HG02970 (cell line): ENCODE data around the gene HS6ST1.

Experiments used
- ATAC-seq: cut with Tn5 transposase; IDR thresholded peaks from one replicate; pipeline ENCODE4 v1.9.1; 2021; ENCODE audit warnings: mild to moderate bottlenecking, moderate library complexity, moderate number of reproducible peaks; ENCODE audit not compliant: unreplicated experiment, low FRiP score

HS6ST1 gene, protein sequence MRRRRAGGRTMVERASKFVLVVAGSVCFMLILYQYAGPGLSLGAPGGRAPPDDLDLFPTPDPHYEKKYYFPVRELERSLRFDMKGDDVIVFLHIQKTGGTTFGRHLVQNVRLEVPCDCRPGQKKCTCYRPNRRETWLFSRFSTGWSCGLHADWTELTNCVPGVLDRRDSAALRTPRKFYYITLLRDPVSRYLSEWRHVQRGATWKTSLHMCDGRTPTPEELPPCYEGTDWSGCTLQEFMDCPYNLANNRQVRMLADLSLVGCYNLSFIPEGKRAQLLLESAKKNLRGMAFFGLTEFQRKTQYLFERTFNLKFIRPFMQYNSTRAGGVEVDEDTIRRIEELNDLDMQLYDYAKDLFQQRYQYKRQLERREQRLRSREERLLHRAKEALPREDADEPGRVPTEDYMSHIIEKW

DNA sequence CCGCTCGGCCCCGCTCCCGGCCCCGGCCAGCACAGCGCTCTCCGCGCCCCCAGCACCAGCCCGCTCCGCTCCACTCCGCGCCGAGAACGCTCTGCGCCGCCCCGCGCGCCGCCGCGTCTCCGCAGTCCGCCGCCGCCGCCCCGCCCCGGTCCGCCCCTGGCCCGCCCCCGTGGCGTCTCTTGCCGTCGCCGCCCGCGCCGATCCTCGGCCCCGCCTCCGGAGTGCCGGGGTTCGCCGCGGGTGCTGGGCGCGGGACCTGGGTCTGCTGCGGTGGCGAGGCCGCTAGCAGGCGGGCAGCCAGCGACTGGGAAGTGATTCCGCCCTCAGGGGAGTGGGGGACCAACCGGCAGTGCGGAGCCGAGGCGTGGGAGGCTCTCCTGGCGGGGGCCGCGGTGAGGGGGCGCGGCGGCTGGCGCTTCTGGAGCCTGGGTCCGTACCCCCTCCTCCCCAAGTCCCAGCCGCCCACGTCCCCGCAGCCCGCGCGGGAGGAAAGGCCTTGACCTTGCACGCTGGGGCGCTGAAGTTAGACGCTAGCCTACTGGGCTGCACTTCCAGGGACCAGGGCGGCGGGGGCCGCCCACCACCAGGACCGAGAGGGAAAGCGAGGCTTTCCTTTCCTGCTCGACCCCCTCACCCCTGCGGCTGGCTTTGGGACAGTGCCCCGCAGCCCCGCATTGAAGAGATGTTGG, at the start of gene HS6ST1:
TSS of gene HS6ST1 (minus strand) at position 93 of the 689 bp plus-strand sequence. CDS start 305 bp downstream, outside the sequence.
- ATAC-seq, result peak; percentile 62

DNA sequence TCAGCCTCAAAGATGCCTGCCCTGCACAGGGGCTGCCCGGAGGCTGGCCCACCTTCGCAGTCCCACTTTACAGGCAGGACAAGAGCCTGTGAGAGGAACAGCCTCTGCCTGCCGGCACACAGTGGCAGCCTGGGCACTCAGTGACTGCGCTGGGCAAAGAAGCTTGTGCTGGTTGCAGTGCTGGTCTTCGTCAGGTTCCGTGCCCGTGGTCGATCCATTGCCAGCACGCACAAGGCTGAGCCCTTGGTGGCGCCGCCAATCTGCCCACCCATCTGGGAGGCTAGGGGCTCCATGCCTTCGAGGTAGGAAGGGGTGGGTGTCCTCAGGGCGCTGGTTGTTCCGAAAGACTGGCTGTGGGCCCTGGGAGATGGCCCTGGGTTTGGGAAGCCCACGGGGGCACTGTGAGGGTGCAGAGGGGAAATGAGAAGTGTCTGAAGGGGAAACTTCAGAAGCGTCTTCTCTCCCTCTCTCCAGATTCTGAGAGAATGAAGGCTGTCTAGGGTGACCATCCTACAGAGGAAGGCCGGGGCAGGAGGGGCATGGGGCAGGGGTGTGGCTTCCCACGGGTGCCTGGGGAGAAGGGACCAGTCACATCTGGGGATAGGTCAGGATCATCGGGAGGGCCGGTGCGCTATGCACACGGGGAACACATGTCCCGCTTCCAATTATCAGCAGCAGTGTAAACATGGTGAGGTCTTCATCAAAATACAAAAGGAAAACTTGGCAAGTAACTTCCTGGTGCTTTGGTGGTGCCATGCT, 49.1 kb upstream of the HS6ST1 start:
- ATAC-seq, result no peak

DNA sequence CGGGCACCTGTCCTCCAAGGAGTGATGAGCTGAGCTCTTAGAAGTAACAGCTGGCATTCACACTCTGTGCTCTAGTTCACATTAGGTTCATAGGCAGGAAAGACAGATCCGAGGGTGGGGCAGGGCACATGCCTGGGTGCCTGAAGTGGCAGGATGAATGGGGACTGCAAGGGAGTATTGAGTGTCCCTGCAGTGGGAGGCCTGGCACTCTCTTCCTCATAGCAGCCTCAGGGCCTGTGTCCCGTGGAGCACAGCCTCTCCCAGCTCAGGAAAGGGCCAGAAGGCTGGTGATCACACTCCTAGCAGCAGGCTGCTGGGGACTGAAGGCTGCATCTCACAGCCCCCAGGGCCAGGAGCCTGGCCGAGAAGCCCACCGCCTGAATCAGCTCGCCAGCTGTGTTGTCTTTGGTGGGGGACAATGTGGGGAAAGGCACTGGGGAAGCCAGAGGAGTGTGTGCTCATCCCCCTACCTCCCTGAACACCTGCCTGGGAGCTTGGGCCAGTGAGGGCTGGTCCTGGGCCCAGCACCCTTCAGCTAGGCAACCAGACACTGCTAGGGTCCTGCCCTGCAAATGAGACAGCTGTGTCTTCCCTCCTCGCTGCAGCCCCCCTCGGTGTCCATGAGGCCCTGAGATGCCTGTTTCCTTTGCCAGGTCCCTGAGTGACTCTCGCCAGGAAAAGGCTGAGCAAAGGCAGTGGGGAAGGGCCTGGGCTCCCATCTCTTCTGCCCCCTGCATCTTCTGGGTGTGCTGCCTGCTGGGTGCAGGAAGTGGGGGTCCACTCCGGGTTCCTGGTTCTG, 48.2 kb upstream of the HS6ST1 start:
- ATAC-seq, result no peak

DNA sequence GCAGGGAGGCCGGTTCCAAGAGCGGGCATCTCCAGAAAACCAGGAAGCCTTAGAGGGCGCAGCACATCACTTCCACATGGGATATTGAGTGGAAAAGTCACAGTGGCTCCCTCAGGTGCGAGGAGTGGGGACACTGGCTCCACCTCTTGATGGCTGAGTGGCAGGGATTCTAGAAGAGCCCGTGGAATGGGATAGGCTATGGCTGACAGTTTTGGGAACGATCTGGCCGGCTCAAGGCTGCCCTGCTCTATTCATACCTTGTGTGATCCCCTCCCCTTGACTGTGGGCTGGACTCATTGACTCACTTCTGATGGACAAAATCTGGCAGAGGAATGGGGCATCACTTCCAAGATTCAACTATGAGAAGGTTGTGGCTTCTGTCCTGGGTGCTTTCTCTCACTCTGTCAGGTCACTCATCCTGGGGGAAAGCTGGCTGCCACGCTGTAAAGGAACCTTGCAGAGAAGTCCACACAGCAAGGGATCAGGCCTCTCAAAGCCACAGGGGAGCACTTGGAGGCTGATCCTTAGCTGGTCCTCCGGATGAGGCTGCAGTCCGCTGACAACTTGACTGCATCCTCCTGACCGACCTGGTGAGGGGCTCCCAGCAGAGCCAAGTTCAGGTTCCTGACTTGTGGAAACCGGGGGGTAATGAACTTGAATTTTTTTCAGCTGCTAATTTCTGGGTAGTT, 46.7 kb upstream of the HS6ST1 start:
- no peak for ATAC-seq

DNA sequence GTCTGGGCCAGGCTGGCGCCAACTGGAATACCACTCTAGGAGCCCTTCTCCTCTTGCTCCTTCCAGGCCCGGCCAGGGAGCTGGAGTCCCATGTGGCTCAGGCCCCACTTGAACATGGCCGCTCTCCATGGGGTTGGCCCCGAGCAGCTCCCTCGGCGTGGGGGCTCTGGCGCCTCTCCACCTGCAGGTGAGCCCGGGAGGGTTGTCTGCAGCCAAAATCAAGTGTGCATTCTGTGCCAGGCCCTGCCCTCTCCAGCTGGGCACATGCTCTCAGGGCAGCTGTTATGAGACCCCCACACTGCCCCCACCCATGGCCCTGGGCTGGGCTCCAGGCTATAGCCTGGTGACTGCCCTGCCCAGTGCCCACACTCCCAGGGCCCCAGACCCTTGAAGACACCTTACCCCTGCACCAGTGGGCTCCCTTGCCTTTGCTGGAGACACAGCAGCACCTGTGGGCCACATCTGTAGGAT, 45.8 kb upstream of the HS6ST1 start:
- ATAC-seq, result no peak

DNA sequence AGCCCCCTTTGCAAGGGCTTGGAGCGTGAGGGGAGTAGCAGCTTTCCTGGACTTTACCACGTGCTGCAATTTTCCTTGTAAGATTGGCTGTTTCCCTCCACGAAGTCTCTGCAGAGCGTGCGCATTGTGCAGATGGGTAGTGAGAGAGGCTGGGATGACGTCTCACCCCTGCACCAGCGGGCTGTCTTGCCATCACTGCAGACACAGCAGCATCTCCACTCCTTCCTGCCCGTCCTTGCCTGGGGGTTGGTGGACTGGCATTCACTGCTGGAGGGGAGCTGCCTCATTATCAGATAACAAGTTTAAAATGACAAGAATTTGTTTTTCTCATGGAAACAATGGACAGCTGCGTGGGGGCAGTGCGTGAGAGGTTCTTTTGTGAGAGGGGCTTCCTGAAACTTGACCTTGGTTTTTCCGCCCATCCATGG, 45.3 kb upstream of the HS6ST1 start:
- no peak for ATAC-seq

DNA sequence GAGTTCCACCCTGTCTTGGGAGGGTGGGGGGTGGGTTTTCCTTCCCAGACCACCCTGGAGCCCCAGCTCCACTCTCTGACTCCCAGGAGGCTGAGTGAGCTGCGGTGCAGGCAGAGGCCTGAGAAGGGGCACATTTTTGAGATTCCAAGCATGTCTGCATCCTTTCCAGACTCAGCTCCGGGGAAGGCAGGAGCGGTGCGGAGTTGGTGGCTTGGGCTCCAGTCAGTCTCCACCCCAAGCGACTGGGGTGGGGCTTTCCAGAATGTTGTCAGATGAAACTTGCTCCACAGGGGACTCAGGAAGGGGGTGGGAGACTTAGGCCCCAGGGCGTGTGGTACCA, 44.2 kb upstream of the HS6ST1 start:
- no peak for ATAC-seq

DNA sequence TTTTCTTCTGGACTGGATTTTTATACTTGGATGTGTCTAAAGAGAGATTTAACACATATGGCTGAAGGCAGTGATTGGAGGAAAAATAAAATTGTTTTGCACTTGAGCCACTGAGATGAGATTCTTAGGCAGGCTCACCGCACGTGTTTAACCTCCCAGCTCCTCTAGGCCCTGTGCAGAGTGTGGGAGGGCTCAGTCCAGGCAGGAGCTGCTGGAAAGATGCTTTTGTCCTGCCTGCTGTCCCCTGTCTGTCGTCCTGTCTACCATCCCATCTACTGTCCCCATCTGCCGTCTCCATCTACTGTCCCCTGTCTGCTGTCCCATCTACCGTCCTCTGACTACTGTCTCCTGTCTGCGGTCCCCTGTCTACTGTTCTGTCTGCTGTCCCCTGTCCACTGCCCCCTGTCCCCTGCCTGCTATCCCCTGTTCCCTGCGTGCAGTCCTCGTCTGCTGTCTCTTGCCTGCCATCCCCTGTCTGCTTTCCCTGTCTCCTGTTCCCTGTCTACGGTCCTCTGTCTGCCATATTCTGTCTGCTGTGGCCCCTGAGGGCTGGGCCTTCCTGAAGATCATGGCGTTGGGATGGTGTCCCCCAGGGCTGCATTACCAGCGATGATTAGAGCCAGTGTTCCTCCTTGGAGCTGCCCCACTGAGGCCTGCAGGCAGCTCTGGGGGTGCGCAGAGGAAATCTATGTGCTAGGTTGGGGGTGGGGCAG, 43.7 kb upstream of the HS6ST1 start:
- no peak for ATAC-seq

DNA sequence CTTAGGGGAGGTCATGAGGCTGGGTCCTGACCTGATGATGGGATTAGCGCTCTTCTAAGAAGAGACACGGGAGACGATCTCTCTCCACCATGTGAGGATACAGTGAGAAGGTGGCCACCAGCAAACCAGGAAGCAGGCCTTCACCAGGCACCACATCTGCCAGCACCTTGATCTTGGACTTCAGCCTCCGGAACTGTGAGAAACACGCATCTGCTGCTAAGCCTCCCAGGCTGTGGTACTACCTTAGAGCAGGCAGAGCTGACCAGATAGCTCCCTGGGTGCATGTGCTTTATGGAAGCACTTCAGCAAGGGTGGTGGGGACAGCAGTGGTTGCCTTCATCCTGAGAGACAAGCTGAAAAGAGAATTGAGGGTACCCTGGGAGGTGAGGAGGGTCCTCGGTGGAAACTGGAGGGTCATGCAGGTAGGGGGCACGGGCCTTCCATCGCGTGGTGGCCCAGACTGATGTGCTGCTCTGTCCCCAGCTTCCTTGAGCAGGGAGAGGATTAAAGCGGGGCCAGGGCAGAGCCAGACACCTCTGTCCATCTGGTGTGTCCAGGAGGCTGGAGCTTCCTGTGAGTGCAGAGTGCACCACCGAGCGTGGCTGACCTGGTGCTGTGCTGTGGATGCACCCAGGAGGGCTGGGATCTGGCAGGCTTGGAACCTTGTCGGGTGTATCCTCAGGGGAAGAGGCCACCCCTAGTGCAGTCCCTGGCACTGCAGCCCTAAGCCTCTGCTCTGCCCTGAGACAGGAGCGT, 42.9 kb upstream of the HS6ST1 start:
- no peak for ATAC-seq

DNA sequence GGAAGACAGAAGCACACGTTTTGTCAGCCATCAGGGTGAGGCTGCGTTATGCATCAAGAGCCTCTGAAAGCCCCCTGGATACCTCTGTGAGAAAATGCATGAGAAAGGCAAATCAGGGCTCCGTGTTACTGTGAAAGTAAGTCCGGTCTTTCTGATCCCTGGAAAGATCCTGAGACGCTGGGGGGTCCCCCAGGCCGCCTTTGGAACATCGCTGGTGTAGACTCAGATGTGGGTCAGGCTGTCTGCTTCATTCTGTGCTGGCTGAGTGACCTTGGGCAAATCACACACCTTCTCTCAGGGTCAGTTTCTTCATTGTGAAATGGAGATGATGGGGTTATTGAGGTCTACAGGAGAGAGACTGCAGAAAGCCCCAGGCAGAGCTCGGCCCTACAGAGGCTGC, 42.0 kb upstream of the HS6ST1 start:
- no peak for ATAC-seq

DNA sequence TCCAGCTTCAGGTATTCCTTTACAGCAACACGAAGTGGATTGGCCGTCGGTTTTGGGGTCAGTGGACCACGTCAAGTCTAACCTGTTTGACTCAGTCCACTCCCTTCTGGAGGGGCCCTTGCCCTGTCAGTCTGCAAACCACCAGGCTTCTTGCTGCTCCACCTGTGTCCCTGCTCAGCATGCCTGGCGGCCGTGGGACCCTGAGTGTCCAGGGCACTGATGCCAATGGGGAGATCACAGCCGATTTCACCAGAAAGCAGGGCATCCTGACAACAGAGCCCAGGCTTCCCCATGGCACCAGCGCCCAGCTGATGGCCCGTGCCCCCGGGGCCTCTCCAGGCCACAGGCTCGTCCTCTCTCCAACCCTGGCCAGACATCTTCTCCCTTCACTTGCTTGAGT, 41.2 kb upstream of the HS6ST1 start:
- ATAC-seq, result no peak

DNA sequence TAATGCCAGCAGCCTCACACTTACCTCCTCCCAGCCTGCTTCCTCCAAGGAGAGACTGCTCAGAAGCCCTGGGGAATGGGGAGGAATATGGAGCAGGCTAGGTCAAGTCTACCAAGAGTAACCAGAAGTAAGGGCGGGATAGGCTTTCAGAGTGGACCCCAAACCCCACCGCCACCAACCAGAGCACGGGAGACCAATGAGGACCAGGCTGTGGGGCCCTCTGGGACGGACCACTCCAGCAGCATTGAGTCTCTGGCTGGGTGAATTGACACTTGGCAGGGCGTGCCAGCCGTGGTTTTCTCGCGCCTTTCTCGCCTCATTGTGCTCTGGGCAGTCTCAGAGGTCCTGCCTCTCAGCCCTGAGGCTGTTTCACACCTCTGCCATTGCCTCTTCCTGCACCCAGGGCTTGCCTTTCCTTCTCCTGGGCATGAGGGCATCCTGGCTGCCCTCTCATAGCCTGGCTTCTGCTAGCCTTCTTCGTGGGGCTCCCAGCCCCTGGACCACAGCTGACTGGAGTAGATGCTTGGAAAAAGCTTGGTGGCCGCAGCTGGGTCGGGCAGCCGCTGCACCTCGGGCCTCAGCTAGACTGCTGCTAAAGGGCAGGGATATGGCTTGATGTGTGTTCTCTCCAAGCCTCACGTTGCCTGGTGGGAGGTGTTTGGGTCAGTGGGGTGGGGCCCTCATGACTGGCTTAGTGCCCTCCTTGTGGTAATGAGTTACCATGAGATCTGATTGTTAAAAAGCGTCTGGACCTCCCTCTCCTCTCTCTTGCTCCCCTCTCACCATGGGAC, 40.5 kb upstream of the HS6ST1 start:
- no peak for ATAC-seq

DNA sequence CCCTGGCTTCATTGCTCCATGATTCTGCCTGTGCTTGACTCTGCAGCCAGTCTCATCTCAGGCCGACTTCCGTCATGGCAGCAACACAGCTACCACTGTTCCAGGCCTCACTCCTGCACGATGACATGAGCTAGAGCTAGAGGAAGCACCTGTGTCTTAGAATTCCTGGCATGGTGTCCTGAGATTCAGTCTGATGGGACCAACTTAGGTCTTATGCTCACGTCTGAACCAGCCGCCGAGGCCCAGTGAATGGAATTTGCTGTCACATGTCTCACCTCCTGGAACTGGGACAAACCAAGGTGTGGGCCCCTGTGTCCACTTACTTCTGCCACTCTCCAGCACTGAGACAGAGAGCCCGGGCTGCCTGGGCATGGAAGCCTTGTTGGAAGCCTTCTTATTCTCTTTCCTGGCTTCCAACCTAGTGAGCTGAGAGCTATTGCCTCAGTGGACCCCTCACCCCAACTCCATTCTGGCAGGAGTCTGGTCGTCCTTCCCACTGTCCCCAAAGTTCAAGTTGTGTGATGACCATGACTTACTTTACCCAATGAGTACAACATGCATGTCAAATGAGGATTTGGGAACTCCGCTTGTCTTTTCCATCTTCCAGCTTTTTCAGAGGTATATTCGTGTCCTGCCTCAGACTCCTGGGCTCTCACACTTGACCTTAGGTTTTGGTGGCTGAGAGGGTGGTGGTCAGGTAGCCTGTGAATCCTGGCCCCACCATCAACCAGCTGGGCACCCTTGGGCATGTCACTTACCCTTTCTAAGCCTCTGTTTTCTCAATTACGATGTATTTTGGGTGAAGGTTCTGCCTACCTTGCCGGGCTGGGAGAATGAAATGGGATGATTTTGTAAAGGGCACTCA, 39.1 kb upstream of the HS6ST1 start:
- no peak for ATAC-seq

DNA sequence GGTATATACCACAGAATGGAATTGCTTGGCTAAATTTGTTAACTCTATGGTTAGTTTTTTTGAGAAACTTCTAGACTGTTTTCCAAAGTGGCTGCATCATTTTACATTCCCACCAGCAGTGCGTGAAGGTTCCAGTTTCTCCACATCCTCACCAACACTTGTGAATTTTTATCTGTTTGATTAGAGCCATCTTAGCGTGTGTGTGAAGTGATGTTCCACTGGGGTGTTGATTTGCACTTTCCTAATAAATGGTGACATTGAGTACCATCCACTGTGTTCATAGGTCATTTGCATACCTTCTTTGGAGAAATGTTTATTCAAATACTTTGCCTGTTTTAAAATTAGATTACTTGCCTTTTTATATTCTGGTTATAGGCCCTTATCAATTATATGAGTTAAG, 37.5 kb upstream of the HS6ST1 start:
- no peak for ATAC-seq

DNA sequence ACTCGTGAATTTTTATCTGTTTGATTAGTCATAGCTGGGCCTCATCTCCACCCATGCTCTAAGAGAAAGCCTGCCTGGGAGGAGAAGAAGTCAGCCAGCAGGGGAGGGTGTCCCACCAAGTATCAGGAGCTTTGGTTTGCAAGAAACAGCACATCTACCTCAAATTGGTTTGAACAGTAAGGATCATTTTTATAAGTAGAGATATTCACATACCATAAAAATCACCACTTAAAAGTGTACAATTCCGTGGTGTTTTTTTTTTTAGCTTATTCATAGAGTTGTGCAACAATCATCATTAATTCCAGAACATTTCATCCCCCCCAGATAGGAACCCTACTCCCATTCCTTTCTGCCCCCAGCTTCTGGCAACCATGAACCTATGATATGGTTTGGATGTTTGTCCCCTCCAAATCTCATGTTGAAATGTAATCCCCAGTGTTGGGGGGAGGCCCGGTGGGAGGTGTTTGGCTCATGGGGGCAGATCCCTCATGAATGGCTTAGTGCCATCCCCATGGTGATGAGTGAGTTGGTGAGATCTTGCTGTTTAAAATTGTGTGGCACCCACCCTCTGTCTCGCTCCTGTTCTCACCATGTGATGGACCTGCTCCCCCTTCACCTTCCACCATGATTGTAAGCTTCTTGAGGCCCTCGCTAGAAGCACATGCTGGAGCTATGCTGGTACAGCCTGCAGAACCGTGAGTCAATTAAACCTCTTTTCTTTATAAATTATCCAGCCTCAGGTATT, 36.2 kb upstream of the HS6ST1 start:
- ATAC-seq, result no peak

DNA sequence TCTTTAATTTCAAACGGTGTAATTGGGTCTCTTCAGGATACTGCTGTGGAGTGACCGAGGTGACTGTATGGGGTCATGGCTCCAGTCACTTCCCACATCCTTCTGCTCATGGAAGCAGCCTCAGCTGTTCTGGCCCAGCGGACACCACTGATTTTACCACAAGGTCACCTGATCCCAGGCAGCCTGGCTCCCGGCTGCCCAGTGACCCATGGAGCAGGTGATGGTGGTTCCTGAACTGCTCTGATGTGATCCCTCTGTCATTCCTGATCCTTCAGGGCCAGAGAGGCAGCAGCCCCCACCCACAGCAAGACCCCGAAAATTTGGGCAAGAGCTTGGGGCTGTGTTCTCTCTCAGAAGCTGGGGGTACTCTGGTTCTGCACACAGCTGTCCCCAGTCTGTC, 35.5 kb upstream of the HS6ST1 start:
- ATAC-seq, result no peak
